K562 (cell line): ENCODE measurements around the gene AHCYL1. TPM values are rescaled to one million over a fixed set of nuclear protein-coding genes. Genes with fewer than 3 reads are reported as not detected.

ENCODE experiments used
- ATAC-seq: fragments of 200-7000 bp; cut with Tn5 transposase; 3 replicates; pipeline ENCODE4 v1.9.1; 2020; ENCODE audit warnings: moderate library complexity
- BruUV-seq: library from RNA; stranded (reverse); fragments of 400-500 nt; replicated peaks from 2 replicates; lab custom pipeline; 2021; lab: Mats Ljungman, UMichigan
- CTCF ChIA-PET: fragments of 300-600 bp; formaldehyde crosslinking; extraction: SDS; loops from one replicate; lab custom pipeline; 2021; ENCODE audit warnings: low intra/inter-chr PET ratio; lab: Yijun Ruan, JAX
- POLR2A ChIA-PET: fragments of 300-600, 350-650 bp; sonication (Branson Sonifier 250); formaldehyde crosslinking; extraction: SDS; loops from one replicate; lab custom pipeline; 2021; ENCODE audit warnings: antibody characterized with exemption, inconsistent platforms; lab: Yijun Ruan, JAX
- DNase-seq, 4 experiments: peaks; one replicate each; pipeline versions ENCODE4 v3.0.0 to v3.0.0-alpha.2; 2011 to 2018; ENCODE audit warnings: low spot score in 3 of 4, mixed read lengths in 3 of 4; ENCODE audit errors: extremely low read depth in 1 of 4
- FAIRE-seq: peaks from 2 replicates; lab custom pipeline; 2011; peaks lifted over from hg19 to GRCh38; lab: Jason Lieb, UNC
- H2AFZ ChIP-seq: 2 replicates; pipeline ENCODE4 v1.6.0; 2011; ENCODE audit warnings: low read depth, low read length, control low read depth, inconsistent platforms
- H3K27ac ChIP-seq: fragments of 200-600 bp; 3 replicates; pipeline ENCODE4 v1.8.0; 2011; ENCODE audit warnings: low read depth, mild to moderate bottlenecking, control low read depth, inconsistent platforms, low read length, moderate library complexity, mixed read lengths; ENCODE audit errors: extremely low read depth
- H3K27me3 ChIP-seq, 2 experiments: fragments of 300-600 bp in 1 of 2; 2 replicates in 1 of 2; 3 replicates in 1 of 2; pipeline versions ENCODE4 v1.6.0 to v1.8.0; 2011; ENCODE audit warnings: inconsistent platforms in 2 of 2, low read length in 2 of 2, mild to moderate bottlenecking in 1 of 2, mixed read lengths in 1 of 2, moderate library complexity in 1 of 2; ENCODE audit not compliant: control insufficient read depth in 2 of 2, insufficient read depth in 2 of 2
- H3K36me3 ChIP-seq: fragments of 300-600 bp; 3 replicates; pipeline ENCODE4 v1.8.0; 2011; ENCODE audit warnings: mild to moderate bottlenecking, low read length, inconsistent platforms; ENCODE audit not compliant: control insufficient read depth, insufficient read depth
- H3K4me1 ChIP-seq, 2 experiments: fragments of 200-600 bp in 1 of 2; replicated peaks in 1 of 2; 2 replicates in 1 of 2; 3 replicates in 1 of 2; pipeline versions ENCODE4 v1.5.1 to v1.8.0; 2011; ENCODE audit warnings: inconsistent platforms in 2 of 2, low read length in 2 of 2, mild to moderate bottlenecking in 1 of 2, mixed read lengths in 1 of 2, moderate library complexity in 1 of 2; ENCODE audit not compliant: control insufficient read depth in 2 of 2, insufficient read depth in 2 of 2
- H3K4me2 ChIP-seq: 2 replicates; pipeline ENCODE4 v1.6.1; 2011; ENCODE audit warnings: low read length, control low read depth, inconsistent platforms, mixed read lengths; ENCODE audit not compliant: insufficient read depth
- H3K4me3 ChIP-seq: fragments of 200-600 bp; sonication (generic), shearing (Covaris generic); 2 replicates; pipeline ENCODE4 v1.5.1; 2016; ENCODE audit warnings: control low read depth, inconsistent platforms
- H3K79me2 ChIP-seq: fragments of 200-600 bp; 3 replicates; pipeline ENCODE4 v1.8.0; 2011; ENCODE audit warnings: low read length, inconsistent platforms; ENCODE audit not compliant: control insufficient read depth, insufficient read depth
- H3K9ac ChIP-seq, 2 experiments: 2 replicates each; pipeline versions ENCODE4 v1.6.0 to v1.6.1; 2011; ENCODE audit warnings: low read depth in 2 of 2, low read length in 2 of 2, control low read depth in 1 of 2, inconsistent platforms in 1 of 2, mild to moderate bottlenecking in 1 of 2, mixed read lengths in 1 of 2; ENCODE audit not compliant: insufficient read depth in 1 of 2
- H3K9me1 ChIP-seq: one replicate; pipeline ENCODE4 v1.6.0; 2011; ENCODE audit warnings: inconsistent platforms, mild to moderate bottlenecking, low read length, moderate library complexity; ENCODE audit not compliant: control insufficient read depth, insufficient read depth
- H3K9me3 ChIP-seq: replicated peaks from 2 replicates; pipeline ENCODE4 v1.5.1; 2011; ENCODE audit warnings: low read depth, low read length, inconsistent platforms; ENCODE audit not compliant: control insufficient read depth, insufficient read depth
- H4K20me1 ChIP-seq: replicated peaks from 2 replicates; pipeline ENCODE4 v1.6.1; 2011; ENCODE audit warnings: low read length, inconsistent platforms, mixed read lengths; ENCODE audit not compliant: control insufficient read depth, insufficient read depth
- CAMTA2 ChIP-seq: fragments of 250-450 bp; sonication (Bioruptor Pico); conservative IDR thresholded peaks from 2 replicates; pipeline ENCODE4 v1.5.1; 2022
- EWSR1 ChIP-seq: fragments of 450-650 bp; IDR thresholded peaks from 2 replicates; pipeline ENCODE4 v1.6.1; 2018; ENCODE audit warnings: borderline replicate concordance, mild to moderate bottlenecking, low read depth, moderate library complexity; ENCODE audit not compliant: partially characterized antibody
- PRDM10 ChIP-seq: fragments of 450-650 bp; IDR thresholded peaks from 2 replicates; pipeline ENCODE4 v1.6.1; 2018; ENCODE audit not compliant: partially characterized antibody
- PRPF4 ChIP-seq: fragments of 200-400 bp; formaldehyde crosslinking; IDR thresholded peaks from one replicate; pipeline ENCODE4 v1.6.1; 2017; ENCODE audit warnings: low read length, low read depth, mild to moderate bottlenecking; ENCODE audit not compliant: insufficient read depth, poor library complexity, severe bottlenecking
- TAF7 ChIP-seq: fragments of 450-650 bp; IDR thresholded peaks from 2 replicates; pipeline ENCODE4 v1.6.1; 2016; ENCODE audit warnings: missing genetic modification characterization, missing compliant biosample characterization
- WGBS: fragments of 100-300 bp; shearing (Covaris generic); methylation state at CpG from one replicate; pipeline ENCODE4 v1.1.6; 2016; ENCODE audit warnings: low coverage, mixed read lengths; ENCODE audit not compliant: insufficient coverage; ENCODE audit errors: missing lambda C conversion rate; 5-methylcytosine and 5-hydroxymethylcytosine counted together
- in situ Hi-C: fragments of 300-500 bp; cut with MboI; formaldehyde crosslinking; loops from 4 replicates; pipeline ENCODE4 v1.15.0; 2018; ENCODE audit warnings: inconsistent platforms, mixed read lengths
- intact Hi-C: fragments of 100-400 bp; cut with micrococcal nuclease; formaldehyde crosslinking; loops from 2 replicates; pipeline ENCODE4 v1.14.2; 2022
- polyA plus RNA-seq, 8 experiments: library from polyadenylated mRNA; depleted of rRNA in 4 of 8; stranded (reverse) in 5 of 8; unstranded in 3 of 8; fragments of >200 nt; fragmentation: Nextera tagmentation in 2 of 8; fragmentation: Illumina TruSeq in 1 of 8; extraction: Ambion mirVana in 2 of 8; extraction: Trizol in 1 of 8; gene quantifications; 2 replicates each; pipeline versions ENCODE4 v1.2.1 to v1.2.3, GENCODE V29; 2011 to 2014; ENCODE audit warnings: inconsistent platforms in 1 of 8, missing spikeins in 1 of 8
- total RNA-seq, 7 experiments: library from RNA; depleted of rRNA in 6 of 7; stranded (reverse); fragments of >200 nt in 6 of 7; fragmentation: Illumina TruSeq in 2 of 7; extraction: Trizol in 2 of 7; gene quantifications; 2 replicates each; pipeline versions ENCODE4 v1.2.1 to v1.2.3, GENCODE V29; 2011 to 2021; ENCODE audit warnings: low replicate concordance in 1 of 7

The AHCYL1 gene
- total and polyA plus RNA-seq, 9 of the 15 experiments (the other 6 are each of a cell fraction or from before 2014, with no cell fraction given): 27.3 to 118 (median 44.5) TPM

GRCh38 chr1:109988349-109988914, 3.9 kb downstream of the AHCYL1 start:
- Histone ChIP-seq H3K79me2 (peaks cover 79% of the 10 kb centered on the region), H3K4me3 (no peak overlapping the region), H3K4me1 (peaks cover 12 to 40% of the 10 kb centered on the region in 2 experiments), H3K9me3 (no peaks in the 10 kb centered on the region), H3K27ac (no peak overlapping the region), H3K9ac (no peak overlapping the region), H3K36me3 (peaks cover 60% of the 10 kb centered on the region), H2AFZ (no peak overlapping the region), H4K20me1 (peaks cover 8% of the 10 kb centered on the region; the same call in 1 of the 2 replicates), H3K4me2 (no peak overlapping the region), H3K27me3 (no peaks in the 10 kb centered on the region), H3K9me1 (no peaks in the 10 kb centered on the region)
- intact Hi-C loops (no loop called here), in situ Hi-C loops (loop anchor here (5.0 kb wide), 2 partner anchors 346 to 441 kb away; partner anchors contain the start of gene GNAI3)
- FAIRE-seq (no peak), ATAC-seq (no peak), DNase-seq (no peak)
- WGBS: 96% methylated on average over 3 of the region's 3 CpGs
- POLR2A ChIA-PET: interaction anchor here (0.8 to 6.0 kb wide), 5 partner anchors 9 to 214 kb away, joined by 3 to 99 read pairs (median 10); no protein-coding TSS in a partner anchor
- BruUV-seq: no TSS peak
- CTCF ChIA-PET: no interaction called here
- TF ChIP-seq PRDM10 (no peak), CAMTA2 (CRISPR knock-in tag) (no peak), EWSR1 (no peak), TAF7 (tag) (no peak), PRPF4 (no peak)
